AG09319 (cell line): ENCODE results near the gene DPM2.
A peak's percentile ranks its signal among the peaks of the same experiment; 100 is the strongest.

Experiments
- DNase-seq: peaks from one replicate; pipeline ENCODE4 v3.0.0-alpha.2; 2010; ENCODE audit warnings: low read depth; ENCODE audit errors: extremely low read depth
- CTCF ChIP-seq: IDR thresholded peaks from 2 replicates; pipeline ENCODE4 v1.5.1; 2011; ENCODE audit warnings: low read depth, mild to moderate bottlenecking, inconsistent platforms, low read length, moderate library complexity

The DPM2 gene

GRCh38 chr9:127927201-127927987 is 10.3 kb downstream of the DPM2 start:
- no peak for DNase-seq
- TF ChIP-seq CTCF = no peak

GRCh38 chr9:127926906-127927200 is 10.8 kb downstream of the DPM2 start:
- no peak for DNase-seq
- TF ChIP-seq CTCF = no peak

- no peak for DNase-seq
- TF ChIP-seq CTCF = no peak
Measured at GRCh38 chr9:127925959-127926905, 11.4 kb downstream of the DPM2 start.

GRCh38 chr9:127924736-127925444 is 12.8 kb downstream of the DPM2 start:
- no peak for TF ChIP-seq CTCF
- DNase-seq = no peak

GRCh38 chr9:127923771-127924170 is 13.9 kb downstream of the DPM2 start:
- no peak for TF ChIP-seq CTCF
- peak; percentile 75 for DNase-seq

- DNase-seq = no peak
Measured at GRCh38 chr9:127923046-127923445, 14.6 kb downstream of the DPM2 start.

More at GRCh38 chr9:127923046-127923445, 14.6 kb downstream of the DPM2 start:
- TF ChIP-seq CTCF = no peak
